ENCODE results near the gene NACC1.

DNA sequence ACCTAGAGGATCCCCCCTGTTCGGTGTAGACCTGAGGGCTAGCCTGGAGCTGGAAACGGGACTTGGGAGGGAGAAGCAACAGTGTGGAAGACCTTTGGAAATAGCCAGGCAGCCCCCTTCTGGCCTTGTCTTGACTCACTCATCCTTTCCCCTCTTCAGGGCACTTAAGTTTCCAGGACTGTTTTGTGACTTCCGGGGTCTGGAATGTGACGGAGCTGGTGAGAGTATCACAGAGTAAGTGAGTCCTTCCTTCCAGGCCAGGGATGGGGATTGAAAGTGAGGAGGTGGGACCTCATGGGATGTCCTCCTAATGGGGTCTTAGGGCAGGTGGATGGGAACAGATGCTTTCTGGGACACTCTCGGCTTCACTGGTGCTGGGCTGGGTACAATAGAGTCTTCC, 44.8 kb upstream of the NACC1 start:
- TF ChIP-seq POLR2AphosphoS5 (IDR thresholded peaks at IDR 0.05): no peak
- TF ChIP-seq, protein P1, sequence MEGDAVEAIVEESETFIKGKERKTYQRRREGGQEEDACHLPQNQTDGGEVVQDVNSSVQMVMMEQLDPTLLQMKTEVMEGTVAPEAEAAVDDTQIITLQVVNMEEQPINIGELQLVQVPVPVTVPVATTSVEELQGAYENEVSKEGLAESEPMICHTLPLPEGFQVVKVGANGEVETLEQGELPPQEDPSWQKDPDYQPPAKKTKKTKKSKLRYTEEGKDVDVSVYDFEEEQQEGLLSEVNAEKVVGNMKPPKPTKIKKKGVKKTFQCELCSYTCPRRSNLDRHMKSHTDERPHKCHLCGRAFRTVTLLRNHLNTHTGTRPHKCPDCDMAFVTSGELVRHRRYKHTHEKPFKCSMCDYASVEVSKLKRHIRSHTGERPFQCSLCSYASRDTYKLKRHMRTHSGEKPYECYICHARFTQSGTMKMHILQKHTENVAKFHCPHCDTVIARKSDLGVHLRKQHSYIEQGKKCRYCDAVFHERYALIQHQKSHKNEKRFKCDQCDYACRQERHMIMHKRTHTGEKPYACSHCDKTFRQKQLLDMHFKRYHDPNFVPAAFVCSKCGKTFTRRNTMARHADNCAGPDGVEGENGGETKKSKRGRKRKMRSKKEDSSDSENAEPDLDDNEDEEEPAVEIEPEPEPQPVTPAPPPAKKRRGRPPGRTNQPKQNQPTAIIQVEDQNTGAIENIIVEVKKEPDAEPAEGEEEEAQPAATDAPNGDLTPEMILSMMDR (IDR thresholded peaks at IDR 0.05): no peak
